Measurements from ENCODE around the gene DMRTC2. TPM values are rescaled to one million over a fixed set of nuclear protein-coding genes. Genes with fewer than 3 reads are reported as not detected.

Gene DMRTC2
- total and polyA plus RNA-seq, 2 of the 8 experiments (the other 6 are each of a cell fraction or from before 2014, with no cell fraction given), result not detected

DNA sequence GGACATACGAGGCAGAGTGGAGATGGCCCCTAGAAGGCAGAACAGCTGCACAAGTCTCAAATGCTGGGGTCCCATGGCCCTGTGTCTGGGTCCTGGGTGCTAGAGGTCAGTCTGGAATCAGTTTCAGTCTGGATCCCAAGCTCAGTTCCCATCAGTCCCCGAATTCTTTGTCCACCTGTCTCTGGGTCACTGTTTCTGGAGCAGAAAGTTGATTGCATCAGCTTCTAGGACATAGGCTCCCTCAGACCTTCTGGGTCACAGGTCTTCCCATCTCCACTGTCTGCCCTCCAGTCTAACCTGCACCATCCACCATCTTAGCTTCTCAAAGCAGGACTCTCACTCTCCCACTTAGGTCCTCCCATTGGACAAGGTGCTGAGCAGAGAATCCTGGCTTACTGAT, 5.6 kb upstream of the DMRTC2 start:
- no peak overlapping the region for H3K14ac ChIP-seq (ENCODE audit: insufficient read length)
- no peak overlapping the region for H2BK20ac ChIP-seq (ENCODE audit: low read length)
- no peak overlapping the region for H3K23ac ChIP-seq (ENCODE audit: insufficient read length)
- DNase-seq (ENCODE audit: low read depth in 1 of 2, low spot score in 2 of 2) (no peak), FAIRE-seq (no peak)
- H4K20me1 ChIP-seq (replicated peaks in 1 of 2; ENCODE audit: control insufficient read depth in 1 of 2, insufficient read depth in 2 of 2, low read length in 2 of 2), result no peaks in the 10 kb centered on the region
- whole genome bisulfite sequencing, 2 experiments (ENCODE audit: extremely low coverage in 1 of 2, insufficient coverage in 1 of 2, insufficient read length in 1 of 2, insufficient replicate concordance in 2 of 2, low coverage in 1 of 2, low lambda C conversion rate in 2 of 2, missing lambda C conversion rate in 1 of 2), result 41% methylated on average over 2 of the region's 2 CpGs; no CpG with 5 or more reads in 1 of the 2 experiments
- no peaks in the 10 kb centered on the region for H3K79me1 ChIP-seq (ENCODE audit: low read depth, low read length)
- no peaks in the 10 kb centered on the region for H3K23me2 ChIP-seq (ENCODE audit: low read depth, low read length)
- no peaks in the 10 kb centered on the region; a peak in 1 of 7 replicates for H3K27me3 ChIP-seq (replicated peaks in 1 of 4; ENCODE audit: control insufficient read depth in 3 of 4, extremely low read depth in 1 of 4, insufficient read depth in 3 of 4, low read length in 3 of 4)
- no peak overlapping the region for H4K5ac ChIP-seq (ENCODE audit: insufficient read length, low read depth, low read length)
- no peak overlapping the region; a peak in 2 of 7 replicates for H3K9ac ChIP-seq (replicated peaks in 1 of 4; ENCODE audit: extremely low read depth in 1 of 4, low read depth in 3 of 4, low read length in 3 of 4)
- H3K9me3 ChIP-seq (ENCODE audit: insufficient read depth in 2 of 2, low read depth in 1 of 2, low read length in 1 of 2), result peaks cover 4 to 24% of the 10 kb centered on the region in 2 experiments; a peak in 3 of 4 replicates
- no peak overlapping the region for H3K4ac ChIP-seq (replicated peaks; ENCODE audit: insufficient read length, low read depth, low read length)
- no peaks in the 10 kb centered on the region for H3K79me2 ChIP-seq (ENCODE audit: control insufficient read depth in 1 of 2, insufficient read depth in 2 of 2, low read length in 2 of 2)
- H2AFZ ChIP-seq (ENCODE audit: low read length), result no peak overlapping the region
- no peaks in the 10 kb centered on the region; a peak in 1 of 7 replicates for H3K4me1 ChIP-seq (replicated peaks in 1 of 4; ENCODE audit: control insufficient read depth in 3 of 4, insufficient read depth in 4 of 4, low read length in 3 of 4)
- no peak overlapping the region for H2BK15ac ChIP-seq (ENCODE audit: low read length)
- H2BK5ac ChIP-seq (ENCODE audit: low read depth, low read length), result no peak overlapping the region
- no peak overlapping the region for H4K8ac ChIP-seq (ENCODE audit: extremely low read depth, insufficient read depth, low read length)
- H3K27ac ChIP-seq (ENCODE audit: low read depth, low read length), result no peak overlapping the region
- no peak overlapping the region for H2AK5ac ChIP-seq (ENCODE audit: low read depth, low read length)
- no peak overlapping the region for H3K4me2 ChIP-seq (ENCODE audit: insufficient read depth in 1 of 2, low read depth in 2 of 2, low read length in 2 of 2)
- H3K4me3 ChIP-seq (ENCODE audit: extremely low read depth in 1 of 4, insufficient read depth in 2 of 4, low read depth in 3 of 4, low read length in 4 of 4), result no peak overlapping the region
- no peak overlapping the region for H3K18ac ChIP-seq (ENCODE audit: extremely low read depth, low read length)
- H2BK12ac ChIP-seq (ENCODE audit: low read depth, low read length), result no peak overlapping the region
- CTCF ChIA-PET (ENCODE audit: partially characterized antibody), result interaction anchor here (1.5 to 5.0 kb wide), 2 partner anchors 13 to 118 kb away, joined by 3 to 31 read pairs; no protein-coding TSS in a partner anchor
- H2BK120ac ChIP-seq (replicated peaks; ENCODE audit: low read depth, low read length), result no peak overlapping the region
- no peaks in the 10 kb centered on the region for H3K36me3 ChIP-seq (ENCODE audit: control insufficient read depth in 2 of 4, insufficient read depth in 4 of 4, low read length in 3 of 4)
- H4K91ac ChIP-seq (replicated peaks; ENCODE audit: insufficient read length, low read length), result no peak overlapping the region
- H3K56ac ChIP-seq (replicated peaks; ENCODE audit: insufficient read length, low read depth, low read length), result no peak overlapping the region
- POLR2A ChIA-PET (ENCODE audit: partially characterized antibody), result interaction anchor here (0.6 to 1.0 kb wide), 2 partner anchors 22 to 419 kb away, joined by 4 read pairs; no protein-coding TSS in a partner anchor
- TF ChIP-seq CEBPB (IDR thresholded peaks at IDR 0.05; ENCODE audit: low read depth, low read length), result no peak
- TF ChIP-seq SIX5 (IDR thresholded peaks at IDR 0.05; ENCODE audit: low read depth, low read length), result no peak
- no peak for TF ChIP-seq MAFK (IDR thresholded peaks at IDR 0.05; ENCODE audit: low read depth, low read length)
- no peak for TF ChIP-seq SP1 (IDR thresholded peaks at IDR 0.05; ENCODE audit: low read depth, low read length)
- no peak for TF ChIP-seq SUZ12 (IDR thresholded peaks at IDR 0.05; ENCODE audit: low read length)
- TF ChIP-seq FOSL1 (IDR thresholded peaks at IDR 0.05; ENCODE audit: insufficient read depth, low read depth, low read length), result no peak
- TF ChIP-seq EP300 (IDR thresholded peaks at IDR 0.05; ENCODE audit: borderline replicate concordance in 1 of 2, low read depth in 2 of 2, low read length in 2 of 2), result no peak
- TF ChIP-seq NRF1 (IDR thresholded peaks at IDR 0.05; ENCODE audit: low read depth, low read length), result no peak
- TF ChIP-seq MAX (IDR thresholded peaks at IDR 0.05), result no peak
- no peak for TF ChIP-seq RBBP5 (IDR thresholded peaks at IDR 0.05; ENCODE audit: borderline replicate concordance, low read depth, low read length)
- no peak for TF ChIP-seq CREB1 (IDR thresholded peaks at IDR 0.05)
- no peak for TF ChIP-seq CBX5 (IDR thresholded peaks at IDR 0.05; ENCODE audit: low read depth, low read length)
- no peak for TF ChIP-seq CHD1 (IDR thresholded peaks at IDR 0.05; ENCODE audit: low read depth, low read length)
- TF ChIP-seq POLR2A (IDR thresholded peaks at IDR 0.05; ENCODE audit: control extremely low read depth in 1 of 2, low read depth in 2 of 2, low read length in 2 of 2), result no peak
- TF ChIP-seq TEAD4 (IDR thresholded peaks at IDR 0.05; ENCODE audit: low read depth, low read length), result no peak
- TF ChIP-seq SRF (IDR thresholded peaks at IDR 0.05; ENCODE audit: low read depth, low read length), result no peak
